ENCODE data around the gene PSMD13.

Gene PSMD13

GRCh38 chr11:271319-271715 lies 34.5 kb downstream of the PSMD13 start:
- no peaks in the 10 kb centered on the region for H4K20me1 ChIP-seq (ENCODE audit: control insufficient read depth, insufficient read depth, low read depth, low read length)
- H3F3A ChIP-seq (ENCODE audit: control insufficient read depth, insufficient read depth): peaks cover 33% of the 10 kb centered on the region
- no peak overlapping the region for H3K4me2 ChIP-seq (ENCODE audit: low read length)
- peaks cover 4% of the 10 kb centered on the region; the same call in 1 of the 2 replicates for H3K9me3 ChIP-seq (ENCODE audit: control insufficient read depth, insufficient read depth, low read length)
- no peaks in the 10 kb centered on the region for H3K9me2 ChIP-seq (replicated peaks; ENCODE audit: control insufficient read depth, low read length)
- no peaks in the 10 kb centered on the region for H3K27me3 ChIP-seq (ENCODE audit: control insufficient read depth, low read length)
- 0 out of 2 replicates have a peak, but pooled peaks cover 3% of the 10 kb centered on the region for H3K36me3 ChIP-seq (ENCODE audit: control insufficient read depth, low read length)
- no peak overlapping the region for H3K4me3 ChIP-seq (ENCODE audit: low read length)
- peaks cover 53% of the 10 kb centered on the region for H3K4me1 ChIP-seq (ENCODE audit: control insufficient read depth, low read length)
- peaks cover 9% of the 10 kb centered on the region for H3K79me2 ChIP-seq (ENCODE audit: control insufficient read depth, low read length)
- TF ChIP-seq EZH2phosphoT487 (IDR thresholded peaks at IDR 0.05; ENCODE audit: borderline replicate concordance, low read length) (no peak), CTCF (IDR thresholded peaks at IDR 0.05; ENCODE audit: low read depth, low read length, poor library complexity, severe bottlenecking) (no peak)
- H3K27ac ChIP-seq (ENCODE audit: low read depth, low read length): no peak overlapping the region

DNA sequence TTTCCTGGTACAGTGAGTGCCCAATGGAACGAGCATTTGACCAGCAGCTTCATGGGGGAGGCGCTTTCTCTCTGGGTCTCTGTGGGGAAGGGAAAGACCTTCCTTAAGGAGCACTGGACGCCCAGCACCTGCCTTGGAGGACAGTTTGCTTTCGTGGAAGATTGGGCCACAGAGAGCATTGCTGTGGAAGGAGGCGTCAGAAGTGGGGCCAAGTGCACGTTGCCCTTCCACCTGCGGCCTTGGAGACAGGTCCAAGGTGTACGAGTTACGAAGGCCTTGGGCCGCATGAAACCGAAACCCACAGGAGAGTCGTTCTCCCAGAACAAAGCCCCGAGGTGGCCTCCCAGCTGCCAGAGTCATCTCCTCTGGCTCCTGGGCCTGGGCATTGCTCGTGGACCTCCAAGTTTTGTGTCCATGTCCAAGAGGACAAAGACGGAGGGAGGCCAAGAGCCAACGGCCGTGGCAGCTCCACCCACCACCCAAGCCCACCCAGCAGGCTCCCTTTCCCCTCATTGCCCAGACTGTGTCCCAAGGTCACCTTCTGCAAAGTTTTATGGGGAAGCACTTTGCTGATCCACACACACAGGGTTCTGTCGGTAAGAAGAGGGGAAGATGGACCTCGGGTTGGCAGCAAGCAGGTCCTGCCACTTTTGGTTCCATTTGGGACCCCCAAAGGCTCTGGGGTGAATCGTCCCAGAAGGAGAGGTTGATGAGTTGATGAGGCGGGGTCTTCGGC lies 35.6 kb downstream of the PSMD13 start:
- H3K27ac ChIP-seq (ENCODE audit: low read depth, low read length): no peak overlapping the region
- no peaks in the 10 kb centered on the region for H4K20me1 ChIP-seq (ENCODE audit: control insufficient read depth, insufficient read depth, low read depth, low read length)
- H3K9me3 ChIP-seq (ENCODE audit: control insufficient read depth, insufficient read depth, low read length): peaks cover 9% of the 10 kb centered on the region
- no peak overlapping the region for H3K4me3 ChIP-seq (ENCODE audit: low read length)
- TF ChIP-seq CTCF (IDR thresholded peaks at IDR 0.05; ENCODE audit: low read depth, low read length, poor library complexity, severe bottlenecking) (no peak), EZH2phosphoT487 (IDR thresholded peaks at IDR 0.05; ENCODE audit: borderline replicate concordance, low read length) (no peak)
- H3K79me2 ChIP-seq (ENCODE audit: control insufficient read depth, low read length): peaks cover 9% of the 10 kb centered on the region
- peaks cover 50% of the 10 kb centered on the region for H3K4me1 ChIP-seq (ENCODE audit: control insufficient read depth, low read length)
- no peaks in the 10 kb centered on the region for H3K27me3 ChIP-seq (ENCODE audit: control insufficient read depth, low read length)
- H3K9me2 ChIP-seq (replicated peaks; ENCODE audit: control insufficient read depth, low read length): no peaks in the 10 kb centered on the region
- H3F3A ChIP-seq (ENCODE audit: control insufficient read depth, insufficient read depth): peaks cover 26% of the 10 kb centered on the region
- 0 out of 2 replicates have a peak, but pooled peaks cover 3% of the 10 kb centered on the region for H3K36me3 ChIP-seq (ENCODE audit: control insufficient read depth, low read length)
- no peak overlapping the region for H3K4me2 ChIP-seq (ENCODE audit: low read length)

GRCh38 chr11:272931-273198 lies 36.1 kb downstream of the PSMD13 start:
- TF ChIP-seq EZH2phosphoT487 (IDR thresholded peaks at IDR 0.05; ENCODE audit: borderline replicate concordance, low read length) (no peak), CTCF (IDR thresholded peaks at IDR 0.05; ENCODE audit: low read depth, low read length, poor library complexity, severe bottlenecking) (no peak)
- Histone ChIP-seq H3K4me1 (ENCODE audit: control insufficient read depth, low read length) (peaks cover 45% of the 10 kb centered on the region), H3K4me2 (ENCODE audit: low read length) (no peak overlapping the region)

More at GRCh38 chr11:272931-273198, 36.1 kb downstream of the PSMD13 start:
- peaks cover 9% of the 10 kb centered on the region for H3K9me3 ChIP-seq (ENCODE audit: control insufficient read depth, insufficient read depth, low read length)
- peaks cover 22% of the 10 kb centered on the region for H3F3A ChIP-seq (ENCODE audit: control insufficient read depth, insufficient read depth)
- no peak overlapping the region for H3K4me3 ChIP-seq (ENCODE audit: low read length)
- no peaks in the 10 kb centered on the region for H3K9me2 ChIP-seq (replicated peaks; ENCODE audit: control insufficient read depth, low read length)
- peaks cover 9% of the 10 kb centered on the region for H3K79me2 ChIP-seq (ENCODE audit: control insufficient read depth, low read length)
- H3K27me3 ChIP-seq (ENCODE audit: control insufficient read depth, low read length): no peaks in the 10 kb centered on the region
- no peaks in the 10 kb centered on the region for H4K20me1 ChIP-seq (ENCODE audit: control insufficient read depth, insufficient read depth, low read depth, low read length)
- 0 out of 2 replicates have a peak, but pooled peaks cover 3% of the 10 kb centered on the region for H3K36me3 ChIP-seq (ENCODE audit: control insufficient read depth, low read length)
- H3K27ac ChIP-seq (ENCODE audit: low read depth, low read length): no peak overlapping the region
